Kidney epithelial cell (primary cell): ENCODE measurements around the gene AGXT. TPM values are rescaled to one million over a fixed set of nuclear protein-coding genes. Genes with fewer than 3 reads are reported as not detected.
A peak's percentile ranks its signal among the peaks of the same experiment; 100 is the strongest.

Experiments used
- DNase-seq: peaks from one replicate; pipeline ENCODE4 v3.0.0-alpha.2; 2010; ENCODE audit warnings: low read depth
- H3K27me3 ChIP-seq: 2 replicates; pipeline ENCODE4 v1.6.0; 2011; ENCODE audit warnings: low read length; ENCODE audit not compliant: control insufficient read depth, insufficient read depth
- H3K36me3 ChIP-seq: 2 replicates; pipeline ENCODE4 v1.5.1; 2011; ENCODE audit warnings: low read length; ENCODE audit not compliant: control insufficient read depth, insufficient read depth
- H3K4me3 ChIP-seq: 2 replicates; pipeline ENCODE4 v1.5.1; 2011; ENCODE audit warnings: low read depth, mild to moderate bottlenecking, control low read depth, low read length
- total RNA-seq: library from RNA; depleted of rRNA; stranded (reverse); fragments of >200 nt; gene quantifications from 2 replicates; pipeline ENCODE4 v1.2.3, GENCODE V29; 2015
- TF ChIP-seq, protein P1 (sequence below): IDR thresholded peaks from 2 replicates; pipeline ENCODE4 v1.5.1; 2011; ENCODE audit warnings: mild to moderate bottlenecking, moderate library complexity, low read length, control low read depth, inconsistent platforms; ENCODE audit not compliant: insufficient read depth, poor library complexity, severe bottlenecking

The AGXT gene
- total RNA-seq, 1 donor from 2014 or later: 0.25 TPM

- no peaks in the 10 kb centered on the region for H3K36me3 ChIP-seq
- TF ChIP-seq, protein P1, sequence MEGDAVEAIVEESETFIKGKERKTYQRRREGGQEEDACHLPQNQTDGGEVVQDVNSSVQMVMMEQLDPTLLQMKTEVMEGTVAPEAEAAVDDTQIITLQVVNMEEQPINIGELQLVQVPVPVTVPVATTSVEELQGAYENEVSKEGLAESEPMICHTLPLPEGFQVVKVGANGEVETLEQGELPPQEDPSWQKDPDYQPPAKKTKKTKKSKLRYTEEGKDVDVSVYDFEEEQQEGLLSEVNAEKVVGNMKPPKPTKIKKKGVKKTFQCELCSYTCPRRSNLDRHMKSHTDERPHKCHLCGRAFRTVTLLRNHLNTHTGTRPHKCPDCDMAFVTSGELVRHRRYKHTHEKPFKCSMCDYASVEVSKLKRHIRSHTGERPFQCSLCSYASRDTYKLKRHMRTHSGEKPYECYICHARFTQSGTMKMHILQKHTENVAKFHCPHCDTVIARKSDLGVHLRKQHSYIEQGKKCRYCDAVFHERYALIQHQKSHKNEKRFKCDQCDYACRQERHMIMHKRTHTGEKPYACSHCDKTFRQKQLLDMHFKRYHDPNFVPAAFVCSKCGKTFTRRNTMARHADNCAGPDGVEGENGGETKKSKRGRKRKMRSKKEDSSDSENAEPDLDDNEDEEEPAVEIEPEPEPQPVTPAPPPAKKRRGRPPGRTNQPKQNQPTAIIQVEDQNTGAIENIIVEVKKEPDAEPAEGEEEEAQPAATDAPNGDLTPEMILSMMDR: peak; percentile 94
- H3K4me3 ChIP-seq: no peak overlapping the region
- peaks cover 7% of the 10 kb centered on the region for H3K27me3 ChIP-seq
- DNase-seq: no peak
These were observed 45.4 kb downstream of the AGXT start for GRCh38 chr2:240913810-240914644.

DNA sequence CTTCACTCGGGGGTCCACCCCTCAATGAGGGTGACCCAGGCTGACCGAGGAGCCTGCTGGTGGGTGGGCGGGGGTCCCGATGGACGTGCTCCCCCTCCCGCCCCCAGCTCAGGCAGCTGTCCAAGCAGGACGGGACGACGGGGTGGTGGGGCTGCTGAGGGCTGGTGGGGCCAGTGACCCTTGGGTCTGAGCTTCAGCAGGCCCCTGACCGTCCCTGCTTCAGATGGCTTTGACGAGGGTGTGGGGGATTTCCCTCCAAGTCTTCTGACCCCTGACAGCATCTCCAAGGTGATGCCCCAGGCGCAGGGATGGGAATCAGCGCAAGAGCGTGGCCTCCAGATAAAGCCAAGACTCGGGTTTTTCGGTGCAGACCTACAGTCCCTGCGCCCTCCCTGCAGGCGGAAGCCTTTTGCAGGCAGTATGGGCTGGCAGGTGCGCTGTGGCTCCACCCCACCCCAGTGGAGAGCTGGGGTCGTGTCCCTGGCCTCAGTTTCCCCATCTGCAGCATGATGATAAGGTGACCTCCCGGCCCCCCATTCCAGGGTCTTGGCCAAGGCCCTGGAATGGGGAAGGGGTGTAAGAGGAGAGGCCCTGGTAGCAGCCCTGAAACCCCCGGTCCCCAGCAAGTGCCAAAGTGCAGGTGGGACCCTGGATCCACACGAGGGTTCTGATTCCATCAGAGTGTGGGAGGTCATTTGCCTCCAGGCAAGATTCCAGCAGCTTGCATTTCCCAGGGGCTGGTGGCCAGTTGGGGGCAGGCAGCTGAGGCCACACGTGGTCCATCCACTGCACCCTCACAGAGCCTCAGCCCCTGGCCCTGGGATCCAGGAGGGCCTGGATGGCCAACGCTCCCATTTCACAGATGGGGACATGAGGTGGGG is 46.3 kb downstream of the AGXT start:
- Histone ChIP-seq H3K27me3 (peaks cover 4% of the 10 kb centered on the region), H3K4me3 (no peak overlapping the region), H3K36me3 (no peaks in the 10 kb centered on the region)
- no peak for DNase-seq
- TF ChIP-seq, protein P1: no peak

DNA sequence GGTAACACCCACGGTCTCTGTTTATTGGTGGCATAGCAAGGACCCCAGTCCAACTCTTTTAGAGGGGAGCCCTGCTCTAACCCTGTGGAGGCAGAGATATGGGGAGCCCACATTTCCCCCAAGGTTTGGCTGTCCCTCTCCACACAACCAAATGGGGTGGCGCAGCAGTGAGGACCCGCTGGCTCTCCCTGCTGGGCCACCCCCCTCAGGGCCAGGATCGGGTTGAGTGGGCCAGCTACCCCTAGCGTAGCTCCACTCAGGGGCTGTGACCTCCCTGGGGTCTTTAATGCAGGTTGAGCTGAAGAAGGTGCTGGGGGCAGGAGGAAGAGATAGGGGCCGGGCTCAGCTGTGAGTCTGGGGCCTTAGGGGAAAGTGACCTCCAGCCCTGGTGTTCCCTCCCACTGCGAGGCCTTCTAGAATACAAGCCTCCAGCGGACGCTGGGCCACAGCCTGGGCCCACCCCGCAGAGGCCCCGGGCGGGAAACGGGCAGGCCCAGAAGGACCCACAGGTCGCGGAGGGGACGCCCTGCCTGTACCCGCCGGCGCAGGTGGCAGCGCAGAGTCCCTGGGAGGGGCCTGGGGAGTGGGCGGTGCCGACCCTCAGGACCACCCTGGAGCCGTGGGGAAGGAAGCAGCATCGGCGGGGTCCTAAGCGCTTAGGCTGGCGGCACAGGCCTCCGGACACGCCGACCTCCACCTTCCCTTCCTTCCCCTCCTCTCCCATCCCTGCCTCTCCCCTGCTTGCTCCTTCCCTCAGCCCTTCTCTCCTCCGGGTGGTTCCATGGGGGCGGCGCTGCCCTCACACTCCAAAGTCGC is 47.1 kb downstream of the AGXT start:
- H3K36me3 ChIP-seq: no peaks in the 10 kb centered on the region
- H3K27me3 ChIP-seq: peaks cover 6% of the 10 kb centered on the region
- TF ChIP-seq, protein P1: no peak

GRCh38 chr2:240916571-240917008 is 48.0 kb downstream of the AGXT start:
- peak; percentile 37 for DNase-seq

More for the DNA sequence above, 47.1 kb downstream of the AGXT start:
- H3K4me3 ChIP-seq: no peak overlapping the region
- DNase-seq: no peak

More at GRCh38 chr2:240916571-240917008, 48.0 kb downstream of the AGXT start:
- TF ChIP-seq, protein P1: no peak
- peaks cover 6% of the 10 kb centered on the region for H3K27me3 ChIP-seq
- no peak overlapping the region for H3K4me3 ChIP-seq
- H3K36me3 ChIP-seq: no peaks in the 10 kb centered on the region
